ENCODE measurements around the gene MACROD2.

MACROD2 gene

GRCh38 chr20:15622368-15622767, 1627.1 kb downstream of the MACROD2 start:
- DNase-seq, result no peak

DNA sequence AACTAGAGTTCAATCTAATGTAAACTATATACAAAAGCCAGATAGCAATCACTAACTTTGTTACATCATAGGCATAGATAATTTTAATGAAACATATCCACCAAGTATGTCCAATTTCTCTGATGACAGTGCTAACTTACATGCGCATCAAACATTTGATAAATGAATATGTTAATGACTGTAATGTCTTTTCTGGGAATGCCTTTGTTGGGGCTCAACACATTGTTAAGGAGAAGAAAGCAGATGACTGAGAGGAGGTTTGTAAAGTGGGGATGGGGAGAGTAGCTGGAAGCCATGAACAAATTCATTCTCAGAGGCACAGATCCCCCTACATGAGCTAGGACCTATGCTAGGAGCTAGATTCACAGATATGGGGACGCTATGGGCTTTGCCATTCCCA, 1627.9 kb downstream of the MACROD2 start:
- no peak for DNase-seq

DNA sequence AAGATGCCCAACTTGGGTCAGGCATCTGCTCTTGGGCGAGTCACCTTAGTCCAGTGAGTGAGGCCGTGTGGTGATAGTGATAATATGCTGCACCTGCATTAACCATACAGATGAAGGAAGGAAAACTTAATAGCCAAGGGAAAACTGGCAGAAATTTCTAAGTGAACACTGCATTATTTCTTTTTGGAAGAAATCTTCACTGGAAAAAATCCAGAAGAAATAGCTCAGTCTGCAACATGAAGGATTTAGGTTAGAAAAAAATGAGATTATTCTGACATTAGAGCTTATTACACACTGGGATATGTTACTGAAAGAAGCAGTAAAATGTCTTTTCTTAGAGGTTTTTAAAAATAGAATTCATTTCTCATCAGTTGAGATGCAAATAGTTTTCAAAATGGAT, 1630.7 kb downstream of the MACROD2 start:
- no peak for DNase-seq

- no peak for DNase-seq
Measured at GRCh38 chr20:15627089-15627488, 1631.8 kb downstream of the MACROD2 start.

GRCh38 chr20:15627501-15627903, 1632.2 kb downstream of the MACROD2 start:
- DNase-seq, result no peak

DNA sequence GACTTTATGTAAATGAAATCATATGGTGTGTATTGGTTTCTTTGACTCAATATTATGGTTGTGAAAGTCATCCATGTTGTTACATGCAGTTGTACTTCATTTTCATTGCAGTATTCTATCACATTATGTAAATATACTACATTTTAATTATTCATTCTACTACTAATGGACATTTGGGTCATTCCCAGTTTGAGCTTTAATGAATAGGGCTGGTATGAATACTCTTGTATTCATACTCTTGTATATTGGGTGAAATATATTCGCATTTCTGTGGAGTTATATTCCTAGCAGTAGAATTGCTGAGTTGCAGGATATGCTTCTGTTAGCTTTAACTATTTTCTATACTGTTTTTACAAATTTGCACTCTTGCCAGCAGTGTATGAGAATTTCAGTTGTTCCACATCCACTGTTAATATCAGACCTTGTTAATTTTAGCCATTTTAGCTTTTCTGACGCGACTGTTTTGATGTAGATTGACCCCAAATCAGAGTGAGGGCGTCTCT, 1633.6 kb downstream of the MACROD2 start:
- no peak for DNase-seq

DNA sequence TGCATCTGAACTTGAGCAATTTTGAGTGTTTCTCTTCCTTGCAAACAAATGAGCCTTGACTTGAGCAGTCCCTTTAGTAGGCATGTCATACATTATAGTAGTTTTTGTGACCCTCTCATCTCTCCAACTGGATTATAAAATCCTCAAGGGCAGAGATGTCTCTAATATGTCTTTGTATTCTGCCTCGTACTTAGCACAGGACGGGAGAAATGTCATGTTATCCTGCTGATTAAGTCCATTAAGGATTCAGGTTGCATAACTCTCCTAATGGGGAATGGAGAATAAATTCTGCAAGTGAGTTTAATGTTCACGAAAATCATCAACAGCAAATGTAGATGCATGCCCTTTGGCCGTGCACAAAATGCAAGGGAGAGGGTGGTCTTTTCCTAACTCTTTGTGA, 1635.0 kb downstream of the MACROD2 start:
- DNase-seq, result no peak

GRCh38 chr20:15632680-15633079, 1637.4 kb downstream of the MACROD2 start:
- no peak for DNase-seq

DNA sequence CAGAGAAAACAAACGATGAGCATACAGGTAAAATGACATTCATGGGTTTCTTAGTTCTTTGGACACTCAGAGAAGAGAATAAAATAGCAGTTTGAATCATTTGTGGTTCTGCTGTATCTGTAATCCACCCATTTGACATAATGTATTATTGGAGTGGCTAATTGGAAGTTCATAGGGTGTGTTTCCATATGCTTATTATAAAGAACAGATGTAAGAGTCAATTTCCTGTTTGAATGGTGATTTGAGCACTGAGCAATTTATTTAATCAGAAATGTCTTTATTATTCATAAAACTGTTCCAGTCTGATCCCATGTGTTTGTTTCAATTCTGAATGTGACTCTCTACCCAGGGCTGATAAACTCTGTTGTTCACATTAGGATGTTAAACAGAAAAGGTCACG, 1638.8 kb downstream of the MACROD2 start:
- DNase-seq, result no peak

- DNase-seq, result no peak
Measured at GRCh38 chr20:15637546-15637945, 1642.2 kb downstream of the MACROD2 start.

- no peak for DNase-seq
Measured at GRCh38 chr20:15637950-15638754, 1642.8 kb downstream of the MACROD2 start.

DNA sequence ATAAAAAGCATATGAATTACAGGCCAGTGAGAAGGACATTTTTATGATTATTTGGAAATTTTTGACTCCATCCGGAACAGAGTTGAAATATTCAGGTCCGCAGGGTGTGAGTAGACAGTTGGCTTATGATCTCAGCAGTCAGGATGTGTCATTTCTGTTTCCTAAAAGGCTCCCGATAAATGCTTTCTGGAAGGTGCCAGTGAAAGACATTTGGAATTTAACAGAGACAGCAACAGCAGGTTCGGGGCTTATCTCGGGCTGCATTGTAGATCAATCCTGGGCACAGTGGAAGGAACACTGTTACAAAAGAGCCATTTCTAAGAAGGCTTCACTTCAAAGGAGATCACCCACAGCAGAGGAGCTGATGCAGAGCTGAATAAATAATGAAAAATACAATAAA, 1643.5 kb downstream of the MACROD2 start:
- no peak for DNase-seq

- DNase-seq, result no peak
Measured at GRCh38 chr20:15639839-15640238, 1644.5 kb downstream of the MACROD2 start.

DNA sequence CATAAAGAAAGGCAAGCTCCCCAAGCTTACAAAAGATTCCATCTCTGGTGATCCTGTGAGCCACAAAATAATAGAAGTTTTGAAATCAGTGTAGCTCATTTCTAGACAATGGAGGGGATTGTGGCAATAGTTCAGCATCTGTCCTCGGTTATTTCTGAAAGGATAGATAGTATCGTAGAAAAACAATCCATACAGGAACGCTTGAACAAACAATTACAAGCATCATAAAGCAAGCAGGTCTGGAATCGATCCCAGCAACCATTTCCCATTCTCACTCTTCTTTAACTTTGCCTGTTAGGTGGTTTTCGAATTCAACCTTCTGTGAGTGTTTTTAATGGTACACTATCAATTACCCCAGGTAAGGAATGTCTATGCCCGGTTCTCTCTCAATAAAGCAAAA, 1646.8 kb downstream of the MACROD2 start:
- no peak for DNase-seq

GRCh38 chr20:15642676-15643075, 1647.4 kb downstream of the MACROD2 start:
- no peak for DNase-seq

GRCh38 chr20:15643713-15644112, 1648.4 kb downstream of the MACROD2 start:
- DNase-seq, result no peak

- DNase-seq, result no peak
Measured at GRCh38 chr20:15645816-15646215, 1650.5 kb downstream of the MACROD2 start.

GRCh38 chr20:15653396-15654207, 1658.3 kb downstream of the MACROD2 start:
- DNase-seq, result no peak

GRCh38 chr20:15654208-15654649, 1658.9 kb downstream of the MACROD2 start:
- no peak for DNase-seq

DNA sequence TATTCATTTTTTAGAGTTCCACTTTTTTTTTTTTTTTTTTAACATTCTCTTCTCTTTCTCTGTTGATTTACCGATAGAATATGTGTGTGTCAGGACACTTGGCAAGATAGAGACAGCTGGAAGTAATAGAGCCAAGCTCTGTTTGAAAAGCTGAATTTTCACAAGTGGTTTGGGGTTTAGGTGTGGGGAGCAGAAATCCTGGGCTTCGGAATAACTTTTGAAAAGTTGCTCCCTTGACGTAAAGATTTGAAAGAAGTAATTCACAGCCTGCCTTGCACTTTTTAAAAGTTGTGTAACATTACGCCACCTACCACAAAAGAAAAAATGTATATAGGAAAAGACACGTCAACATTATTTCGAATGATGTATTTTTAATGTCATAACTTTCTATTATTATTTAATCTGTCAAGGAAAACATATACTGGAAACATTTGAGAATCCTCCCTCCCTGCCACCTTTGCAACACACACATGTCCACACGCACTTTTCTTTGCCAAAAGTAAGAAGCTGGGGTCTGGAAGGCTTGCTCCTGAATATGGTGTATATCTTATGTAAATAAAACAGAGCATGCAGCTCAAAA, 1660.1 kb downstream of the MACROD2 start:
- no peak for DNase-seq

DNA sequence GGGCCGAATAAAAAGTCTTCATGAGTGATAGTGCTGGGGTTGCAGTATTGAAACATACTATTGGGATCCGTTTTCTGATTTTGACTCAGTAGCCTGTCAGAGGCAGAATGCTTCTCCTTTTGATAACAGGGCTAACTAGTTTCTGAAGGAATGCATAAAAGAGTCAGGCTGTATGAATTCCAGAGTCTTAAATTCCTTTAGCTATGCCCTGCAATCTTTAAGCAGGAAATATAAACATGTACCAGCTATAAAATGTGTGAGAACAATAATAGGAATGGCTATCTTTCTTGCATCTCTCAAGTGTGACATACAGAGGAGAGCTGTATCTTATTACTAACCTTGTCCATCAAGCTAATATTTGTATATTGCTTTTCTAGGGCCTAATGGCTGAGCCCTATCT, 1660.8 kb downstream of the MACROD2 start:
- no peak for DNase-seq

DNA sequence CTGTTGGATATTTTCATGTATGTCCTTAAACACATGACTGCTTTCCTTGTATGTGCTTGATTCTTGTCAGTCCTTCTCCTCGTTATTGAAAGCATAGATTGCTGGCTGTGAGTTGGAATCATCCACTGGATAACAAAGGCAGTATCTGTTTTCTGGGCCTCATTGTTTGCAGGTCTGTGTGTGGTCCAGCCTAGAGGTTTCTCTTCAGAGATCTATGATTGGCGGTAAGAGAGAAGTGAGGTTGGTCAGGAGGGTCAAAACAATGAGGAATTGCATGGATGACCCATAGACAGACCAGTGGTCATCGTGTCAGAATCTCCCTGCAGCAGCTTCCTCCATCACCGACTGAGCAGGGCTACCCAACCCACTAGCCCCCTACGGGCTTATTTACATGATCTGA, 1663.0 kb downstream of the MACROD2 start:
- no peak for DNase-seq

GRCh38 chr20:15673206-15673605, 1677.9 kb downstream of the MACROD2 start:
- DNase-seq, result no peak
